Neural progenitor cell (in vitro differentiated cells): ENCODE measurements around the gene NELFCD. TPM values are rescaled to one million over a fixed set of nuclear protein-coding genes. Genes with fewer than 3 reads are reported as not detected.

ENCODE experiments used
- DNase-seq: peaks from one replicate; pipeline ENCODE4 v3.0.0-alpha.2; 2016; ENCODE audit warnings: low spot score
- H2AFZ ChIP-seq: fragments of 200-600 bp; sonication (generic); replicated peaks from 2 replicates; pipeline ENCODE4 v1.6.1; 2016; ENCODE audit warnings: antibody characterized with exemption
- H3F3A ChIP-seq: fragments of 200-600 bp; sonication (generic); 2 replicates; pipeline ENCODE4 v1.6.1; 2016; ENCODE audit warnings: antibody characterized with exemption, low read depth
- H3K27ac ChIP-seq: fragments of 200-600 bp; sonication (generic); 2 replicates; pipeline ENCODE4 v1.5.1; 2016; ENCODE audit warnings: mild to moderate bottlenecking
- H3K27me3 ChIP-seq: fragments of 200-600 bp; sonication (generic); 2 replicates; pipeline ENCODE4 v1.6.1; 2016; ENCODE audit warnings: mild to moderate bottlenecking, moderate library complexity
- H3K36me3 ChIP-seq: fragments of 200-600 bp; sonication (generic); 2 replicates; pipeline ENCODE4 v1.5.1; 2016
- H3K4me1 ChIP-seq: fragments of 200-600 bp; sonication (generic); 2 replicates; pipeline ENCODE4 v1.6.1; 2016; ENCODE audit warnings: mixed run types
- H3K4me2 ChIP-seq: fragments of 200-600 bp; sonication (generic); 2 replicates; pipeline ENCODE4 v1.6.1; 2016
- H3K4me3 ChIP-seq: fragments of 200-600 bp; sonication (generic); 2 replicates; pipeline ENCODE4 v1.5.1; 2016
- H3K79me2 ChIP-seq: fragments of 200-600 bp; sonication (generic); 2 replicates; pipeline ENCODE4 v1.6.1; 2016; ENCODE audit warnings: low read depth
- H3K9ac ChIP-seq: fragments of 200-600 bp; sonication (generic); 2 replicates; pipeline ENCODE4 v1.6.1; 2016
- H3K9me3 ChIP-seq: fragments of 200-600 bp; sonication (generic); 2 replicates; pipeline ENCODE4 v1.5.1; 2016; ENCODE audit warnings: low read depth
- H4K20me1 ChIP-seq: fragments of 200-600 bp; sonication (generic); 2 replicates; pipeline ENCODE4 v1.6.1; 2016; ENCODE audit warnings: low read depth
- H3K27ac Mint-ChIP-seq: 3 replicates; pipeline ENCODE4 v1.8.0; 2021; ENCODE audit warnings: mixed read lengths
- H3K27me3 Mint-ChIP-seq: 2 replicates; pipeline ENCODE4 v1.8.0; 2022; ENCODE audit warnings: low read depth, mild to moderate bottlenecking, inconsistent platforms, moderate library complexity, mixed read lengths; ENCODE audit not compliant: insufficient read depth
- H3K36me3 Mint-ChIP-seq: 3 replicates; pipeline ENCODE4 v1.8.0; 2021; ENCODE audit warnings: mixed read lengths
- H3K4me1 Mint-ChIP-seq: 3 replicates; pipeline ENCODE4 v1.8.0; 2021; ENCODE audit warnings: mixed read lengths
- H3K4me3 Mint-ChIP-seq: 3 replicates; pipeline ENCODE4 v1.8.0; 2021; ENCODE audit warnings: mild to moderate bottlenecking, moderate library complexity, mixed read lengths
- H3K9me3 Mint-ChIP-seq: 3 replicates; pipeline ENCODE4 v1.8.0; 2020; ENCODE audit warnings: mixed read lengths
- EZH2 ChIP-seq: fragments of 200-600 bp; sonication (generic); IDR thresholded peaks from 2 replicates; pipeline ENCODE4 v1.6.1; 2017; ENCODE audit warnings: antibody characterized with exemption, mild to moderate bottlenecking, moderate library complexity
- EZH2phosphoT487 ChIP-seq: fragments of 200-600 bp; sonication (generic); IDR thresholded peaks from 2 replicates; pipeline ENCODE4 v1.6.1; 2017; ENCODE audit warnings: antibody characterized with exemption
- total RNA-seq: library from RNA; depleted of rRNA; stranded (reverse); fragments of >200 nt; gene quantifications from 2 replicates; pipeline ENCODE4 v1.2.3, GENCODE V29; 2015; ENCODE audit warnings: low replicate concordance
- TF ChIP-seq, protein P1 (sequence below): fragments of 200-600 bp; sonication (generic); IDR thresholded peaks from 2 replicates; pipeline ENCODE4 v1.5.1; 2017; ENCODE audit warnings: antibody characterized with exemption, mild to moderate bottlenecking

Gene NELFCD
- total RNA-seq, 1 donor from 2014 or later = 58.9 TPM

DNA sequence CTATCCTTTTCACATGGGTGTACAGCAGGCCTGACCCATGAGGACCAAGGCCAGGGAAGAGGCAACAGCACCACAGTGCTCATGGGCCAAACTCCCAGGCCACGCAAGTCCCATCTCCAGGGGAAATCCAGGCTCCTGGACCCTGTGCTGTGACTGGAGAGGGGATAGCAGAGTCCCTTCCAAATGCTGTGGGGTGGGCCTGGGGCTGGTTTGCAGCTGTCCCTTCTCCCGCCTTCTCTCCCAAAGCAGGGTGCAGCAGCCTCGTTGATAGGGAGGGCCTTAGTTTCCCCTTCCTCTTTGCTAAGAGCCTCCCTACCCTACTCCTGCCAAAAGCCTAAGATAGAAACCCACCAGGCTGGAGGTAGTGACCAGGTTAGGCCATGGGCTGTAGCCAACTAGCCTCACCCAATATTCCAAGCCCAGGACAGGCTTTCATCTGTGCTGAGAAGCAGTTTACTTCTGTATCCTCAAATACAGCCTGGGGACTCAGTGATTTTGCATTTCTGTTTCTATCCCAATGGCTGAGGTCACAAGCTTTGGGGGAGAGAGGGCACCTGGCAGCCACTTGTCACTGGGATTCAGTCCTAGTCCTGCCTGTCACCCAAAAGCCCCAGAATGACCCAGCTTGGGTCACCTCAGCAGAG lies 24.6 kb downstream of the NELFCD start:
- H3K27ac ChIP-seq = no peak overlapping the region
- no peak overlapping the region for H3K4me3 ChIP-seq
- no peak overlapping the region for H2AFZ ChIP-seq
- Mint-ChIP-seq H3K36me3 (peaks cover 5% of the 10 kb centered on the region), H3K27me3 (peaks cover 9% of the 10 kb centered on the region), H3K9me3 (no peaks in the 10 kb centered on the region), H3K4me1 (peaks cover 28% of the 10 kb centered on the region), H3K27ac (no peak overlapping the region), H3K4me3 (peak overlapping the region; percentile 41)
- no peaks in the 10 kb centered on the region for H3F3A ChIP-seq
- TF ChIP-seq EZH2 (no peak), EZH2phosphoT487 (no peak)
- TF ChIP-seq, protein P1, sequence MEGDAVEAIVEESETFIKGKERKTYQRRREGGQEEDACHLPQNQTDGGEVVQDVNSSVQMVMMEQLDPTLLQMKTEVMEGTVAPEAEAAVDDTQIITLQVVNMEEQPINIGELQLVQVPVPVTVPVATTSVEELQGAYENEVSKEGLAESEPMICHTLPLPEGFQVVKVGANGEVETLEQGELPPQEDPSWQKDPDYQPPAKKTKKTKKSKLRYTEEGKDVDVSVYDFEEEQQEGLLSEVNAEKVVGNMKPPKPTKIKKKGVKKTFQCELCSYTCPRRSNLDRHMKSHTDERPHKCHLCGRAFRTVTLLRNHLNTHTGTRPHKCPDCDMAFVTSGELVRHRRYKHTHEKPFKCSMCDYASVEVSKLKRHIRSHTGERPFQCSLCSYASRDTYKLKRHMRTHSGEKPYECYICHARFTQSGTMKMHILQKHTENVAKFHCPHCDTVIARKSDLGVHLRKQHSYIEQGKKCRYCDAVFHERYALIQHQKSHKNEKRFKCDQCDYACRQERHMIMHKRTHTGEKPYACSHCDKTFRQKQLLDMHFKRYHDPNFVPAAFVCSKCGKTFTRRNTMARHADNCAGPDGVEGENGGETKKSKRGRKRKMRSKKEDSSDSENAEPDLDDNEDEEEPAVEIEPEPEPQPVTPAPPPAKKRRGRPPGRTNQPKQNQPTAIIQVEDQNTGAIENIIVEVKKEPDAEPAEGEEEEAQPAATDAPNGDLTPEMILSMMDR = no peak
- no peaks in the 10 kb centered on the region for H3K9me3 ChIP-seq
- no peaks in the 10 kb centered on the region for H3K79me2 ChIP-seq
- peak overlapping the region; percentile 88 for H3K4me2 ChIP-seq
- H4K20me1 ChIP-seq = peaks cover 6% of the 10 kb centered on the region
- peaks cover 11% of the 10 kb centered on the region for H3K27me3 ChIP-seq
- DNase-seq = no peak
- H3K4me1 ChIP-seq = peaks cover 4% of the 10 kb centered on the region
- no peaks in the 10 kb centered on the region for H3K36me3 ChIP-seq
- H3K9ac ChIP-seq = no peak overlapping the region

DNA sequence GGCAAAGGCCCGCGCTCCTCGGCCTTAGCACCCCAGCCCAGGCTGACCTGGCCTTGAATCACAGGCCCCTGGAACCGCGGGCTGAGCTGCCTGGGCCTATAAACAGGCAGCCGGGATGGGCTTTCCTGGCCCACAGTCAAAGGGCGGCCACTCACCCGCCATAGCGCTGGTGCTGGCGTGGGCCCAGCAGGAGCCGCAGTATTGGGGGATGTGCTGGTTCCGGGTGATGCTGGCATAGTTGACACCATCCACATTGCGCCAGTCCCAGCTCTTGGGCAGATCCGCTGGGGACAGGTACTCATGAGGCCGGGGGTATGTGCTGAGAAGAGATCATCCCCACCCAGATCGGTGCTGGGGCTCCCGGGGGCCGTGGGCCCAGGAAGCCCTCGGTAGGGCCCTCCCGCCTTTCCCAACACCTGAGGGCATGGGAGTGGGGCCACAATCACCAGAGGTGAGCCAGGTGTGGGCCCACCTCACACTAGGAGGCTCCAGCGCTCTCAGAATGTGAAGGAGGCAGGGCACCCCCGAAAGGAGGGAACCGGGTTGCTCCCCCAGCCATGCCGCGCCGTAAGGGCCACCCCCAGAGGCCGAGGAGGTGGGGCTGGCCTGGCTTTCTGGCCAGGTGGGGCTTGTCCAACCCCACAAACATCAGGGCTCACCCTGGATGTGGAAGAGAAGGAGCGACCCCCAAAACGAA lies 25.3 kb downstream of the NELFCD start:
- H3K27me3 Mint-ChIP-seq = peaks cover 9% of the 10 kb centered on the region
- H3K4me3 Mint-ChIP-seq = peak overlapping the region; percentile 41
- H3K36me3 ChIP-seq = no peaks in the 10 kb centered on the region
- no peak overlapping the region for H3K9ac ChIP-seq
- H3K27ac Mint-ChIP-seq = no peak overlapping the region
- H3K9me3 Mint-ChIP-seq = no peaks in the 10 kb centered on the region
- H3K4me1 ChIP-seq = peaks cover 9% of the 10 kb centered on the region
- peak overlapping the region; percentile 83 for H2AFZ ChIP-seq
- H3K27ac ChIP-seq = no peak overlapping the region
- H3K4me1 Mint-ChIP-seq = peaks cover 34% of the 10 kb centered on the region
- H3F3A ChIP-seq = no peaks in the 10 kb centered on the region
- TF ChIP-seq, protein P1 = no peak
- TF ChIP-seq EZH2 = no peak
- TF ChIP-seq EZH2phosphoT487 = no peak
- peak overlapping the region; percentile 88 for H3K4me2 ChIP-seq
- H3K4me3 ChIP-seq = peak overlapping the region; percentile 56
- H3K27me3 ChIP-seq = peaks cover 11% of the 10 kb centered on the region
- no peaks in the 10 kb centered on the region for H3K9me3 ChIP-seq
- peaks cover 6% of the 10 kb centered on the region for H4K20me1 ChIP-seq
- H3K79me2 ChIP-seq = no peaks in the 10 kb centered on the region
- no peak for DNase-seq
- H3K36me3 Mint-ChIP-seq = peaks cover 5% of the 10 kb centered on the region

DNA sequence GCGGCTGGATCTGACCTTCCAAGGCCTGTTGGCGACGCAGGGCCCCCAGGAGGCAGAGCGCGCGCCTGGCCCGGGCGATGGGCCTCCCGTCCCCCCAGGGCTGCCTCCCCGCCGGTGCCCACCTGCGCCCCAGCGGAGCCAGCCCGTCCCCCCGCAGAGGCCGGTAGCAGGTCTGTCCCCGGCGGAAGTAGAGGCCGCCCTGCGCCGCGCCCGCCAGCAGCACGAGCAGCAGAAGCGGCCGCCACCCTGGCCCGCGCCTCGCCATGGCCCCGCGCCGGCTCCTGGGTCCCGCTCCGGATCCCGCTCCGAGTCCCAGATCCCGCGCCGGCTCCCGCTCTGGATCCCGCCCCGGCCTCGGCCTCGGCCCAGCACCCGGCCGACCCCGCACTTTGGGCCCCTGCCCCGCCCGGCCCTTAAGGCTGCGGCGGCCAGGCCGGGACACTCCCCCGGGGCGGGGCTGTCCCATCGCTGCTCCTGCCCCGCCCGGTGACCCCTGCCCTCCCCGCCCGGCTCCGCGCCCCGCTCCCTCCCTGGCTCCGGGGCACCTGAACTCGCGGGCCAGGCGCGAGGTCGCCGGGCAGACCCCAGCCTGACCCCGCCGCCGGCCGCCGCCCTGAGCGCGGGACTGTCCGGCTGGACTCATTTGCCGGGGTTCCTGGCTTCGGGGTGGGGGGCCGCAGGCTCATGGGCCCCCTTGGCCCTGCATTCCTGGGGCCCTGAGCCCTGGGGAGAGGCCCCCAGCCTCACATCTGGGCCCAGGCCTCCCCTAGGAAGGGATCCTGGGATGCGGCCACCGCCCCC lies 26.0 kb downstream of the NELFCD start, which contains the start of gene CTSZ:
TSS of gene CTSZ (minus strand) at position 391 of the 801 bp plus-strand sequence. CDS start at position 265, 126 bp downstream.
- Histone ChIP-seq H3K4me3 (peak within 1 kb of the TSS; percentile 56), H3K36me3 (no peaks in the 10 kb centered on the region), H3K27ac (no peak within 1 kb of the TSS), H3K4me2 (peak within 1 kb of the TSS; percentile 88), H3K9ac (no peak within 1 kb of the TSS), H3K9me3 (no peaks in the 10 kb centered on the region), H4K20me1 (peaks cover 6% of the 10 kb centered on the region), H3K27me3 (peaks cover 11% of the 10 kb centered on the region), H3F3A (no peaks in the 10 kb centered on the region), H3K4me1 (peaks cover 9% of the 10 kb centered on the region), H3K79me2 (no peaks in the 10 kb centered on the region), H2AFZ (peak within 1 kb of the TSS; percentile 83)
- Mint-ChIP-seq H3K27ac (no peak within 1 kb of the TSS), H3K9me3 (no peaks in the 10 kb centered on the region), H3K4me1 (peaks cover 39% of the 10 kb centered on the region), H3K36me3 (peaks cover 5% of the 10 kb centered on the region), H3K4me3 (peak within 1 kb of the TSS; percentile 78), H3K27me3 (peaks cover 9% of the 10 kb centered on the region)
- TF ChIP-seq, protein P1 = no peak
- TF ChIP-seq EZH2 (no peak), EZH2phosphoT487 (no peak)
- peak; percentile 81 for DNase-seq
